Measurements from ENCODE around the gene NOC4L.

Gene NOC4L

GRCh38 chr12:132158677-132159554 lies 14.7 kb downstream of the NOC4L start:
- DNase-seq (ENCODE audit: extremely low spot score), result no peak
- TF ChIP-seq PKNOX1 (IDR thresholded peaks at IDR 0.05) (no peak), FOXK2 (IDR thresholded peaks at IDR 0.05) (no peak), HDGF (IDR thresholded peaks at IDR 0.05; ENCODE audit: borderline replicate concordance) (no peak), SUZ12 (IDR thresholded peaks at IDR 0.05) (no peak), CTBP1 (IDR thresholded peaks at IDR 0.05; ENCODE audit: borderline replicate concordance) (no peak)
- POLR2A ChIA-PET, result no interaction called here
- CTCF ChIA-PET, result no interaction called here

- DNase-seq (ENCODE audit: extremely low spot score), result no peak
- CTCF ChIA-PET, result no interaction called here
- TF ChIP-seq ELF4 (IDR thresholded peaks at IDR 0.05), result no peak
- TF ChIP-seq FOXM1 (IDR thresholded peaks at IDR 0.05; ENCODE audit: borderline replicate concordance), result no peak
- TF ChIP-seq ZNF384 (IDR thresholded peaks at IDR 0.05), result no peak
- no peak for TF ChIP-seq LEF1 (IDR thresholded peaks at IDR 0.05; ENCODE audit: borderline replicate concordance)
- TF ChIP-seq BHLHE40 (IDR thresholded peaks at IDR 0.05; ENCODE audit: borderline replicate concordance), result no peak
- no peak for TF ChIP-seq FOXK2 (IDR thresholded peaks at IDR 0.05)
- TF ChIP-seq TARDBP (IDR thresholded peaks at IDR 0.05), result no peak
- no peak for TF ChIP-seq NFRKB (IDR thresholded peaks at IDR 0.05)
- no peak for TF ChIP-seq PKNOX1 (IDR thresholded peaks at IDR 0.05)
- TF ChIP-seq SUZ12 (IDR thresholded peaks at IDR 0.05), result no peak
- TF ChIP-seq ARNT (IDR thresholded peaks at IDR 0.05), result no peak
- no peak for TF ChIP-seq L3MBTL2 (conservative IDR thresholded peaks at IDR 0.05)
- no peak for TF ChIP-seq HDGF (IDR thresholded peaks at IDR 0.05; ENCODE audit: borderline replicate concordance)
- POLR2A ChIA-PET, result no interaction called here
Measured at GRCh38 chr12:132159555-132160003, 15.3 kb downstream of the NOC4L start.

GRCh38 chr12:132160016-132160415 lies 15.8 kb downstream of the NOC4L start:
- ChIA-PET CTCF (no interaction called here), POLR2A (no interaction called here)
- TF ChIP-seq LEF1 (IDR thresholded peaks at IDR 0.05; ENCODE audit: borderline replicate concordance), result no peak
- TF ChIP-seq FOXM1 (IDR thresholded peaks at IDR 0.05; ENCODE audit: borderline replicate concordance), result no peak
- TF ChIP-seq BHLHE40 (IDR thresholded peaks at IDR 0.05; ENCODE audit: borderline replicate concordance), result no peak
- TF ChIP-seq L3MBTL2 (conservative IDR thresholded peaks at IDR 0.05), result no peak
- no peak for DNase-seq (ENCODE audit: extremely low spot score)

DNA sequence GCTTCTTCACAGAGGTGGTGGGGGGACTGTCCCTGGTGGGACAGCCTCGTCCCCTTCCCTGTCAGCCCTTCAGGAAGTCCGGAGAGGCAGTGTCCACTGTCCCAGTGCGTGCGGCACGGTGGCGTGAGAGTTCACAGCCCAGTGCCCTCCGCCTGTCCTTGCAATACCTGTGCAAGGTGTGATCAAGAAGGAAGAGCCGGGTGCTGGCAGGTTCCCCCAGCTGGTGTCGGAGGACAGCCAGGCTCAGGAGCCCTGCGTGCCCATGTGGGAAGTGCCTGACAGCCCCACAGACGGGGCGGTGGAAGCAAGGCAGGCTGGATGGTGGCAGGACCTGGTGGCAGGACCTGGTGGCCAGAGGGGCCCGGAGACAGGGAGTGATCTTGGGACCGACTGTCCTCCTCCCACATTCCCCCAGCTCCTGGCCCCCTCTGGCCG lies 16.4 kb downstream of the NOC4L start:
- POLR2A ChIA-PET, result no interaction called here
- CTCF ChIA-PET, result interaction anchor here (1.0 kb wide), 2 partner anchors 59 to 253 kb away, joined by 3 to 7 read pairs; no protein-coding TSS in a partner anchor
- no peak for TF ChIP-seq FOXA1 (IDR thresholded peaks at IDR 0.05)
- TF ChIP-seq BHLHE40 (IDR thresholded peaks at IDR 0.05; ENCODE audit: borderline replicate concordance), result no peak
- TF ChIP-seq ZNF384 (IDR thresholded peaks at IDR 0.05), result no peak
- no peak for TF ChIP-seq L3MBTL2 (conservative IDR thresholded peaks at IDR 0.05)
- no peak for TF ChIP-seq HDGF (IDR thresholded peaks at IDR 0.05; ENCODE audit: borderline replicate concordance)
- DNase-seq (ENCODE audit: extremely low spot score), result no peak

DNA sequence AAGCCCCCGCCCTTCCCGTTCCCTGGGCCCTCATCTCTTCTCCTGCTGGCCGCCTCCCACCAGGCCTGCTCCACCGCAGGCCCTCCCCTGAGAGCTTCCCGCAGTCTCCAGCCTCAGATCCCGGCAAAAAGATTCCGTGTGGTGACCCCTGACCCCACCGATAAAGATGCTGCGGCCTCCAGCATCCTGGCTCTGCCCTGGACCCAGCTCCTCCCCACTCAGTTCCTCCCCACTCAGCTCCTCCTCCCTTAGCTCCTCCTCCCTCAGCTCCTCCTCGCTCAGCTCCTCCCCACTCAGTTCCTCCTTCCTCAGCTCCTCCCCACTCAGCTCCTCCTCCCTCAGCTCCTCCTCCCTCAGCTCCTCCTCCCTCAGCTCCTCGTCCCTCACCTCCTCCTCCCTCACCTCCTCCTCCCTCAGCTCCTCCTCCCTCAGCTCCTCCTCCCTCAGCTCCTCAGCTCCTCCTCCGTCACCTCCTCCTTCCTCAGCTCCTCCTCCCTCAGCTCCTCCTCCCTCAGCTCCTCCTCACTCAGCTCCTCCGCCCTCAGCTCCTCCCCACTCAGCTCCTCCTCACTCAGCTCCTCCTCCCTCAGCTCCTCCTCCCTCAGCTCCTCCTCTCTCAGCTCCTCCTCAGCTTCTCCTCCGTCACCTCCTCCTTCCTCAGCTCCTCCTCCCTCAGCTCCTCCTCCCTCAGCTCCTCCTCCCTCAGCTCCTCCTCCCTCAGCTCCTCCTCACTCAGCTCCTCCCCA lies 17.0 kb downstream of the NOC4L start:
- POLR2A ChIA-PET, result no interaction called here

DNA sequence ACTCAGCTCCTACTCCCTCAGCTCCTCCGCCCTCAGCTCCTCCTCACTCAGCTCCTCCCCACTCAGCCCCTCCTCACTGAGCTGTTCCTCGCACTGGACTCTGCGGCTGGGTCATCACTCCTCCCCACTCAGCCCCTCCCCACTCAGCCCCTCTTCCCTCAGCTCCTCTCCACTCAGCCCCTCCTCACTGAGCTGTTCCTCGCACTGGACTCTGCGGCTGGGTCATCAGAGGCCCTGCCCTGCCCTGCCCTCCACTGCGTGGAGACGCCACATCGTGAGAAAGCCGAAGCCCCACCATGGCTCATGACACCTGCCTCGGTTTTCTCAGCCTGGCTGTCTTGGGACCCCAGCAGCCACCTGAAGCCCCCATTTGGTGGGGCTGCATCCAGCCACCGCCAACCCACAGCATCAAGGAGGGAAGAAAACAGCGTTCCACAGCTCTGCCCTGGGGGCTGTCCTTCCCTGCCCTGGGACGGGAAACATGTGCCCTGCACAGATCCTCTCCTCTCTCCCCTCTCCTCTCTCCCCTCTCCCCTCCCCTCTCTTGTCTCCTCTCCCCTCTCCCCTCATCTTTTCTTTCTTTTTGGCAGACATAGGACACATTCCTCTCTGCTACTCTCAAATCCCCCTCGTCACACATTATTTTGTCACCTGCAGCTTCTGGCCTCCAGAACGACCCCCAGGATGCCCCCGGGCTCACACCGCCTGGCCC lies 17.7 kb downstream of the NOC4L start:
- no peak for DNase-seq (ENCODE audit: extremely low spot score)
- CTCF ChIA-PET, result interaction anchor here (0.7 to 1.0 kb wide), 3 partner anchors 49 to 252 kb away, joined by 3 to 7 read pairs (median 3); no protein-coding TSS in a partner anchor
- TF ChIP-seq LEF1 (IDR thresholded peaks at IDR 0.05; ENCODE audit: borderline replicate concordance), result no peak
- TF ChIP-seq FOXK2 (IDR thresholded peaks at IDR 0.05), result no peak
- TF ChIP-seq ZNF384 (IDR thresholded peaks at IDR 0.05), result no peak
- TF ChIP-seq ELF4 (IDR thresholded peaks at IDR 0.05), result no peak
- no peak for TF ChIP-seq FOXA1 (IDR thresholded peaks at IDR 0.05)
- TF ChIP-seq PKNOX1 (IDR thresholded peaks at IDR 0.05), result no peak
- TF ChIP-seq SP1 (IDR thresholded peaks at IDR 0.05), result no peak
- TF ChIP-seq L3MBTL2 (conservative IDR thresholded peaks at IDR 0.05), result no peak
- no peak for TF ChIP-seq ARNT (IDR thresholded peaks at IDR 0.05)
- no peak for TF ChIP-seq NFRKB (IDR thresholded peaks at IDR 0.05)
- TF ChIP-seq CTBP1 (IDR thresholded peaks at IDR 0.05; ENCODE audit: borderline replicate concordance), result no peak
- no peak for TF ChIP-seq TARDBP (IDR thresholded peaks at IDR 0.05)
- TF ChIP-seq BHLHE40 (IDR thresholded peaks at IDR 0.05; ENCODE audit: borderline replicate concordance), result no peak
- no peak for TF ChIP-seq FOXM1 (IDR thresholded peaks at IDR 0.05; ENCODE audit: borderline replicate concordance)
- no peak for TF ChIP-seq SUZ12 (IDR thresholded peaks at IDR 0.05)
- no peak for TF ChIP-seq HDGF (IDR thresholded peaks at IDR 0.05; ENCODE audit: borderline replicate concordance)
- POLR2A ChIA-PET, result no interaction called here

More for the DNA sequence above, 17.0 kb downstream of the NOC4L start:
- no peak for TF ChIP-seq FOXM1 (IDR thresholded peaks at IDR 0.05; ENCODE audit: borderline replicate concordance)
- no peak for TF ChIP-seq BHLHE40 (IDR thresholded peaks at IDR 0.05; ENCODE audit: borderline replicate concordance)
- TF ChIP-seq CTBP1 (IDR thresholded peaks at IDR 0.05; ENCODE audit: borderline replicate concordance), result no peak
- TF ChIP-seq NFRKB (IDR thresholded peaks at IDR 0.05), result no peak
- no peak for TF ChIP-seq L3MBTL2 (conservative IDR thresholded peaks at IDR 0.05)
- TF ChIP-seq TARDBP (IDR thresholded peaks at IDR 0.05), result no peak
- TF ChIP-seq SP1 (IDR thresholded peaks at IDR 0.05), result no peak
- TF ChIP-seq LEF1 (IDR thresholded peaks at IDR 0.05; ENCODE audit: borderline replicate concordance), result no peak
- no peak for TF ChIP-seq ARNT (IDR thresholded peaks at IDR 0.05)
- DNase-seq (ENCODE audit: extremely low spot score), result no peak
- CTCF ChIA-PET, result interaction anchor here (0.7 to 1.0 kb wide), 3 partner anchors 49 to 253 kb away, joined by 3 to 7 read pairs (median 3); no protein-coding TSS in a partner anchor
